ENCODE data around the gene TSEN34.
"Not testable (repeated sequence)": the region's sequence is repeated elsewhere in the genome, so short reads cannot be mapped to it uniquely, and the experiment has no call there.

Gene TSEN34

DNA sequence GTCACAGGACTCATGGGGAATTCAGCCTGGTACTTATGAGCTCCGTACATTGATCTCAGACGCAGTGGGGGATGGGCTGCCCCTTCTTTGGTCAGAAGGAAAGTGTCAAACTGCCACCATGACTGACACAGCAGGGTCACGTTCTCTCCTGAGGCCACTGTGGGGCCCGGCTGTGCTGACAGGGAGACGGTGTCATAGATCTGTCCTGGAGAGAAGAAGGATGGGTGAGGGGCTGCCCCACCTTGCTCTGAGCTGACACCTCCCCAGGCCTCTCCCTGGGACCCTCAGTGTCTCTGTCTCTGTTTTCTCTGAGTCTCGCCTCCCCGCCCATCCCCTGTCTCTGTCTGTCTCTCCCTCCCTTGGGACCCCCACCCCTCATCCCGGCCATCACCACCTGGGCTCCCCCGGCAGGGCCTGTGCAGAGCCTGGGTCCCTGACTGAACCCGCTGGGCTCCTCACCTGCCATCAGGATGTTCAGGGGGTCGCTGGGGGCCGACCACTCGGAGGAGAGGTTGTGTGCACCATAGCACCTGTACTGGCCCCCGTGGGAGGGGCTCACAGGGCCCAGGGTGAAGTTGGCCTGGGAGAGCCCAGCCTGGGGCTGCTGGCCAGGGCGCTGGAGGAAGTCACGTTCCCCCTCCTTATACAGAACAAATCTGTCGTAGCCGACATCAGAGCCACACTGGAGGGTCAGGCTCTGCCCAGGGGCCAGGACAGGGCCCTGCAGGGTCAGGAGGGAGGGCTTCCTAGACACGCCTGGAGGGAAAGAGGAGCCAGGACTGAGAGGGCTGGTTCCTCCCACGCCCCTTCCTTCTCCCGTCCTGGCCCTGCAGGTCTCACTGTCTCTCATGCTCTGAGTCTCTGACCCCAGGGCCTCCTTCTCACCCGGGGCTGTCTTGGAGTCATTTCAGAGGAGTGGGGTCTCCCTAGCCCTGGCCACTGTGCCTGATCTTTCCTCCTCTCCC is 49.5 kb downstream of the TSEN34 start:
- DNase-seq = not testable (repeated sequence)

DNA sequence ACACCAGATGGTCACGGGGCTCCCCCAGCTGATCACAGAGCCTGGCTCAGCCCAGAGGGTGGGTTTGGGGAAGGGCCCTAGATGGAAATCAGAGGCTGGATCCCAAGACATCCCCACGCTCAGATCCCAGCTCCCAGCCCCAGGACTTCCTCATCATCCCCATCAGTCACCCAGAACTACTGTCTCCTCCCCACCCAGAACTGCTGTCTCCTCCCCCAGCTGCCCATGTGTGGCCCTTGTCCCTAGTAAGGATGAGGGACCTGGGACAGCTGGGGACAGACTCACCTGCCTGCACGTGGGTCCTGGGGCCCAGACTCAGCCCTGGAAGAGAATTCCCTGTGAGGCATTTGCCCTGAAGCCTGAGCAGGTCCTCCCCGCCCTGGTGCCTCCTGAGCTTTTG is 51.1 kb downstream of the TSEN34 start:
- DNase-seq = not testable (repeated sequence)

DNA sequence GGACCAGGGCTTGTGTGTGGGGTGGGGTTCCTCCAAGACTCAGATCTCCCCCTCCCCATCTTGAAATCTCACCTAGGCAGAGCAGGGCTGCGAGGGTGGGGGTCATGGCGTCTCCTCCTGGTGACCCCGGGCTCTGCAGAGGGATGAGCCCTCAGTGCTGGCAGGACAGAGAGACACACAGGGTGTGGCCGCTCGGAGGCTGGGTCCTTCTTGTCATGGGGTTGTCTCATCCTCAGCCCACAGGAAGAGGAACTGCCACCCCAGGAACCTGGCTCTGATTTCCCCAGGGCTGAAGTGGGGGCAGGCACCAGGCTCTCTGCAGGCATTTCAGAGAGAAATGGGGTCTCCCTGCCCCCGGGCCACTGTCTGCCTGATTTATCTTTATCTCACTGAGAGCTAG is 51.5 kb downstream of the TSEN34 start, which contains the start of gene LILRA6:
Gene LILRA6, minus strand, starts transcription at position 145 of the 400 bp plus-strand sequence.
- not testable (repeated sequence) for DNase-seq

DNA sequence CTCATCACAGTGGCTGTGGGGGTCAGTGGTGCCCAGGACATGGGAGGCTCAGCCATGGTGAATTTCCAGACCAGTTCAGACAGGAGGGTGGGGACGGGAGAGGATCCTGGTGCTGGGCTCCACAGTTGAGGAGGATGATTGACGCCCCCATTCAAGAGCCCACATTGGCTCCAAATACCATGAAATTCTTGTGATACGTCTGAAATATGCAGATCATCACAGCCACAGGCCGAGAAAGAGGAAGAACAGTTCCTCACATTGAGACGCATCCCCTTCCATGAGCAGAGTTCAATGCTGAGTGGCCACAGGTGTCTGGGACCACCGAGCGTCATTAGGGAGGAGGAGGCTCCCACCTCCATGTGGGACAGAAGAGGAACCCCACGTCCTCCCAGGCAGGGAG is 52.7 kb downstream of the TSEN34 start:
- DNase-seq = not testable (repeated sequence)
